OCI-LY7 (cell line): Measurements from ENCODE around the gene CASQ2. TPM values are rescaled to one million over a fixed set of nuclear protein-coding genes. Genes with fewer than 3 reads are reported as not detected.

Experiments
- BruUV-seq: library from RNA; stranded (reverse); fragments of 400-500 nt; replicated peaks from 2 replicates; lab custom pipeline; 2021; lab: Mats Ljungman, UMichigan
- CTCF ChIA-PET: fragments of 300-600 bp; sonication (Branson Sonifier 250); formaldehyde crosslinking; loops from one replicate; lab custom pipeline; 2022; ENCODE audit warnings: antibody characterized with exemption; ENCODE audit not compliant: unreplicated experiment; lab: Charles Lee
- POLR2A ChIA-PET: fragments of 300-600 bp; sonication (Branson Sonifier 250); formaldehyde crosslinking; loops from one replicate; lab custom pipeline; 2022; ENCODE audit warnings: antibody characterized with exemption; lab: Charles Lee
- DNase-seq: peaks from one replicate; pipeline ENCODE4 v3.0.0-alpha.2; 2015; ENCODE audit warnings: low spot score
- H2AFZ ChIP-seq: fragments of 200-600 bp; sonication (generic), shearing (Covaris generic); 2 replicates; pipeline ENCODE4 v1.6.1; 2014; ENCODE audit warnings: mild to moderate bottlenecking, antibody characterized with exemption, low read length, moderate library complexity
- H3K27ac ChIP-seq: fragments of 200-600 bp; sonication (generic); 2 replicates; pipeline ENCODE4 v1.5.1; 2014; ENCODE audit warnings: mixed run types, low read depth, mild to moderate bottlenecking, moderate library complexity, low read length, inconsistent platforms; ENCODE audit not compliant: poor library complexity, severe bottlenecking
- H3K36me3 ChIP-seq: fragments of 200-600 bp; sonication (generic); 2 replicates; pipeline ENCODE4 v1.6.1; 2014; ENCODE audit warnings: mild to moderate bottlenecking, antibody characterized with exemption, low read length, moderate library complexity, mixed read lengths; ENCODE audit not compliant: insufficient read depth
- H3K4me1 ChIP-seq: fragments of 200-600 bp; sonication (generic); 2 replicates; pipeline ENCODE4 v1.5.1; 2014; ENCODE audit warnings: mild to moderate bottlenecking, low read length; ENCODE audit not compliant: insufficient read depth, poor library complexity, severe bottlenecking
- H3K4me2 ChIP-seq: fragments of 200-600 bp; sonication (generic); 2 replicates; pipeline ENCODE4 v1.6.1; 2014; ENCODE audit warnings: mild to moderate bottlenecking, low read length
- H3K4me3 ChIP-seq: fragments of 200-600 bp; sonication (generic); 2 replicates; pipeline ENCODE4 v1.5.1; 2014; ENCODE audit warnings: mild to moderate bottlenecking, low read depth, low read length; ENCODE audit not compliant: poor library complexity, severe bottlenecking
- H3K79me2 ChIP-seq: fragments of 200-600 bp; sonication (generic); 2 replicates; pipeline ENCODE4 v1.6.1; 2016; ENCODE audit warnings: low read depth, mild to moderate bottlenecking, low read length, moderate library complexity, mixed read lengths; ENCODE audit not compliant: insufficient read depth
- H3K9me2 ChIP-seq: fragments of 200-600 bp; sonication (generic); 2 replicates; pipeline ENCODE4 v1.6.1; 2016; ENCODE audit warnings: mild to moderate bottlenecking, low read length, mixed read lengths; ENCODE audit not compliant: insufficient read depth
- H3K9me3 ChIP-seq: fragments of 200-600 bp; sonication (generic); 2 replicates; pipeline ENCODE4 v1.6.1; 2014; ENCODE audit warnings: mild to moderate bottlenecking, mixed run types, low read length, mixed read lengths
- H4K20me1 ChIP-seq: fragments of 200-600 bp; sonication (generic); 2 replicates; pipeline ENCODE4 v1.6.1; 2014; ENCODE audit warnings: mild to moderate bottlenecking, antibody characterized with exemption, low read length, moderate library complexity, mixed read lengths; ENCODE audit not compliant: insufficient read depth
- CTCF ChIP-seq: fragments of 200-600 bp; sonication (generic); conservative IDR thresholded peaks from 2 replicates; pipeline ENCODE4 v1.5.1; 2014; ENCODE audit warnings: mild to moderate bottlenecking, antibody characterized with exemption, low read length, moderate library complexity, mixed read lengths
- EZH2phosphoT487 ChIP-seq: fragments of 200-600 bp; sonication (generic); IDR thresholded peaks from 2 replicates; pipeline ENCODE4 v1.6.1; 2018; ENCODE audit warnings: low read depth, borderline replicate concordance, mild to moderate bottlenecking, mixed run types, antibody characterized with exemption, low read length, moderate library complexity, mixed read lengths
- intact Hi-C: fragments of 100-400 bp; cut with micrococcal nuclease; formaldehyde crosslinking; loops from one replicate; pipeline ENCODE4 v1.10.0; 2022; ENCODE audit not compliant: unreplicated experiment
- total RNA-seq, 2 experiments: library from RNA; depleted of rRNA in 1 of 2; stranded (reverse); fragments of >200 nt in 1 of 2; shearing (Covaris generic) in 1 of 2; gene quantifications; 2 replicates each; pipeline ENCODE4 v1.2.3, GENCODE V29; 2014 to 2022

Gene CASQ2
- total RNA-seq, 2 experiments from 2014 or later: not detected

GRCh38 chr1:115668579-115668978 lies 99.9 kb downstream of the CASQ2 start:
- H2AFZ ChIP-seq: no peak overlapping the region
- POLR2A ChIA-PET: no interaction called here
- no peaks in the 10 kb centered on the region for H3K9me2 ChIP-seq
- H3K9me3 ChIP-seq: no peaks in the 10 kb centered on the region
- H3K4me2 ChIP-seq: no peak overlapping the region
- CTCF ChIA-PET: no interaction called here
- H3K27ac ChIP-seq: no peak overlapping the region
- H3K36me3 ChIP-seq: no peaks in the 10 kb centered on the region
- intact Hi-C loops: no loop called here
- H3K79me2 ChIP-seq: no peaks in the 10 kb centered on the region
- TF ChIP-seq EZH2phosphoT487 (no peak), CTCF (no peak)
- H3K4me1 ChIP-seq: no peaks in the 10 kb centered on the region
- no peaks in the 10 kb centered on the region for H4K20me1 ChIP-seq
- no peak overlapping the region for H3K4me3 ChIP-seq
- no TSS peak for BruUV-seq
- DNase-seq: no peak

- H3K4me1 ChIP-seq: no peaks in the 10 kb centered on the region
- no TSS peak for BruUV-seq
- TF ChIP-seq EZH2phosphoT487 (no peak), CTCF (no peak)
- no peaks in the 10 kb centered on the region for H3K79me2 ChIP-seq
- no peak overlapping the region for H2AFZ ChIP-seq
- no peak overlapping the region for H3K4me2 ChIP-seq
- H3K9me2 ChIP-seq: no peaks in the 10 kb centered on the region
- DNase-seq: no peak
- H3K4me3 ChIP-seq: no peak overlapping the region
- intact Hi-C loops: no loop called here
- CTCF ChIA-PET: no interaction called here
- H3K36me3 ChIP-seq: no peaks in the 10 kb centered on the region
- H3K27ac ChIP-seq: no peak overlapping the region
- POLR2A ChIA-PET: no interaction called here
- H3K9me3 ChIP-seq: no peaks in the 10 kb centered on the region
- H4K20me1 ChIP-seq: no peaks in the 10 kb centered on the region
Measured at GRCh38 chr1:115666702-115667101, 101.8 kb downstream of the CASQ2 start.

GRCh38 chr1:115666206-115666605 lies 102.3 kb downstream of the CASQ2 start:
- H3K79me2 ChIP-seq: no peaks in the 10 kb centered on the region
- H4K20me1 ChIP-seq: no peaks in the 10 kb centered on the region
- H3K9me3 ChIP-seq: no peaks in the 10 kb centered on the region
- no peak for TF ChIP-seq EZH2phosphoT487
- no peak for TF ChIP-seq CTCF
- H3K4me1 ChIP-seq: no peaks in the 10 kb centered on the region
- CTCF ChIA-PET: no interaction called here
- no peaks in the 10 kb centered on the region for H3K9me2 ChIP-seq
- no peak overlapping the region for H3K27ac ChIP-seq
- POLR2A ChIA-PET: no interaction called here
- BruUV-seq: no TSS peak
- no peaks in the 10 kb centered on the region for H3K36me3 ChIP-seq
- no peak for DNase-seq
- H3K4me2 ChIP-seq: no peak overlapping the region
- intact Hi-C loops: no loop called here
- H3K4me3 ChIP-seq: no peak overlapping the region
- no peak overlapping the region for H2AFZ ChIP-seq
